ENCODE data around the gene RBMS3.
"Not testable (repeated sequence)": the region's sequence is repeated elsewhere in the genome, so short reads cannot be mapped to it uniquely, and the experiment has no call there.

Gene RBMS3

GRCh38 chr3:29764603-29765254, 483.9 kb downstream of the RBMS3 start:
- H3K9me3 Mint-ChIP-seq (ENCODE audit: low read depth): no peaks in the 10 kb centered on the region
- H3K27me3 Mint-ChIP-seq: peaks cover 3% of the 10 kb centered on the region
- no peaks in the 10 kb centered on the region for H3K36me3 Mint-ChIP-seq
- no peak overlapping the region for H3K27ac Mint-ChIP-seq
- no peaks in the 10 kb centered on the region for H3K4me1 Mint-ChIP-seq (ENCODE audit: low read depth)
- H3K4me3 Mint-ChIP-seq: no peak overlapping the region

- H3K27ac Mint-ChIP-seq: no peak overlapping the region
- H3K9me3 Mint-ChIP-seq (ENCODE audit: low read depth): no peaks in the 10 kb centered on the region
- H3K4me3 Mint-ChIP-seq: no peak overlapping the region
- no peaks in the 10 kb centered on the region for H3K4me1 Mint-ChIP-seq (ENCODE audit: low read depth)
- no peaks in the 10 kb centered on the region for H3K36me3 Mint-ChIP-seq
- peaks cover 5% of the 10 kb centered on the region for H3K27me3 Mint-ChIP-seq
Observed at GRCh38 chr3:29771602-29772001, 490.7 kb downstream of the RBMS3 start.

GRCh38 chr3:29772436-29772835, 491.6 kb downstream of the RBMS3 start:
- no peak overlapping the region for H3K27ac Mint-ChIP-seq
- H3K36me3 Mint-ChIP-seq: no peaks in the 10 kb centered on the region
- peaks cover 5% of the 10 kb centered on the region for H3K27me3 Mint-ChIP-seq
- no peak overlapping the region for H3K4me3 Mint-ChIP-seq
- no peaks in the 10 kb centered on the region for H3K9me3 Mint-ChIP-seq (ENCODE audit: low read depth)
- H3K4me1 Mint-ChIP-seq (ENCODE audit: low read depth): no peaks in the 10 kb centered on the region

GRCh38 chr3:29773481-29773880, 492.6 kb downstream of the RBMS3 start:
- Mint-ChIP-seq H3K36me3 (no peaks in the 10 kb centered on the region), H3K27ac (no peak overlapping the region), H3K27me3 (peaks cover 5% of the 10 kb centered on the region), H3K4me3 (no peak overlapping the region), H3K4me1 (ENCODE audit: low read depth) (no peaks in the 10 kb centered on the region), H3K9me3 (ENCODE audit: low read depth) (no peaks in the 10 kb centered on the region)

GRCh38 chr3:29775340-29775739, 494.5 kb downstream of the RBMS3 start:
- Mint-ChIP-seq H3K36me3 (no peaks in the 10 kb centered on the region), H3K27ac (no peak overlapping the region)

GRCh38 chr3:29777869-29778268, 497.0 kb downstream of the RBMS3 start:
- peaks cover 12% of the 10 kb centered on the region for H3K27me3 Mint-ChIP-seq
- H3K9me3 Mint-ChIP-seq (ENCODE audit: low read depth): peaks cover 6% of the 10 kb centered on the region
- no peak overlapping the region for H3K4me3 Mint-ChIP-seq
- H3K27ac Mint-ChIP-seq: no peak overlapping the region
- no peaks in the 10 kb centered on the region for H3K4me1 Mint-ChIP-seq (ENCODE audit: low read depth)
- H3K36me3 Mint-ChIP-seq: no peaks in the 10 kb centered on the region

More at GRCh38 chr3:29775340-29775739, 494.5 kb downstream of the RBMS3 start:
- H3K27me3 Mint-ChIP-seq: peaks cover 7% of the 10 kb centered on the region
- H3K9me3 Mint-ChIP-seq (ENCODE audit: low read depth): no peaks in the 10 kb centered on the region
- no peak overlapping the region for H3K4me3 Mint-ChIP-seq
- no peaks in the 10 kb centered on the region for H3K4me1 Mint-ChIP-seq (ENCODE audit: low read depth)

GRCh38 chr3:29789686-29790085, 508.8 kb downstream of the RBMS3 start:
- Mint-ChIP-seq H3K9me3 (ENCODE audit: low read depth) (no peaks in the 10 kb centered on the region), H3K27me3 (peaks cover 6% of the 10 kb centered on the region), H3K4me3 (no peak overlapping the region), H3K27ac (no peak overlapping the region), H3K36me3 (no peaks in the 10 kb centered on the region), H3K4me1 (ENCODE audit: low read depth) (no peaks in the 10 kb centered on the region)

- no peaks in the 10 kb centered on the region for H3K4me1 Mint-ChIP-seq (ENCODE audit: low read depth)
- H3K9me3 Mint-ChIP-seq (ENCODE audit: low read depth): no peaks in the 10 kb centered on the region
- no peak overlapping the region for H3K4me3 Mint-ChIP-seq
- H3K27ac Mint-ChIP-seq: no peak overlapping the region
- H3K36me3 Mint-ChIP-seq: no peaks in the 10 kb centered on the region
- H3K27me3 Mint-ChIP-seq: no peaks in the 10 kb centered on the region
Observed at GRCh38 chr3:29796808-29797207, 515.9 kb downstream of the RBMS3 start.

- no peaks in the 10 kb centered on the region for H3K27me3 Mint-ChIP-seq
- H3K4me3 Mint-ChIP-seq: no peak overlapping the region
- H3K27ac Mint-ChIP-seq: no peak overlapping the region
- H3K4me1 Mint-ChIP-seq (ENCODE audit: low read depth): no peaks in the 10 kb centered on the region
- H3K36me3 Mint-ChIP-seq: no peaks in the 10 kb centered on the region
- H3K9me3 Mint-ChIP-seq (ENCODE audit: low read depth): no peaks in the 10 kb centered on the region
Observed at GRCh38 chr3:29802057-29802456, 521.2 kb downstream of the RBMS3 start.

- no peak overlapping the region for H3K27ac Mint-ChIP-seq
- no peaks in the 10 kb centered on the region for H3K36me3 Mint-ChIP-seq
Observed at GRCh38 chr3:29804044-29804443, 523.2 kb downstream of the RBMS3 start.

GRCh38 chr3:29805757-29806156, 524.9 kb downstream of the RBMS3 start:
- Mint-ChIP-seq H3K36me3 (no peaks in the 10 kb centered on the region), H3K27me3 (peaks cover 1% of the 10 kb centered on the region), H3K27ac (no peak overlapping the region), H3K4me1 (ENCODE audit: low read depth) (no peaks in the 10 kb centered on the region), H3K9me3 (ENCODE audit: low read depth) (no peaks in the 10 kb centered on the region), H3K4me3 (no peak overlapping the region)

More at GRCh38 chr3:29804044-29804443, 523.2 kb downstream of the RBMS3 start:
- Mint-ChIP-seq H3K4me3 (no peak overlapping the region), H3K27me3 (peaks cover 1% of the 10 kb centered on the region), H3K9me3 (ENCODE audit: low read depth) (no peaks in the 10 kb centered on the region), H3K4me1 (ENCODE audit: low read depth) (no peaks in the 10 kb centered on the region)

GRCh38 chr3:29808324-29808723, 527.5 kb downstream of the RBMS3 start:
- not testable (repeated sequence) for H3K4me3 Mint-ChIP-seq; H3K9me3 Mint-ChIP-seq (ENCODE audit: low read depth); H3K36me3 Mint-ChIP-seq; H3K27me3 Mint-ChIP-seq; H3K27ac Mint-ChIP-seq; H3K4me1 Mint-ChIP-seq (ENCODE audit: low read depth)

GRCh38 chr3:29822071-29822470, 541.2 kb downstream of the RBMS3 start:
- peaks cover 4% of the 10 kb centered on the region for H3K27me3 Mint-ChIP-seq
- H3K27ac Mint-ChIP-seq: no peak overlapping the region
- H3K36me3 Mint-ChIP-seq: no peaks in the 10 kb centered on the region
- H3K4me1 Mint-ChIP-seq (ENCODE audit: low read depth): no peaks in the 10 kb centered on the region
- no peak overlapping the region for H3K4me3 Mint-ChIP-seq
- no peaks in the 10 kb centered on the region for H3K9me3 Mint-ChIP-seq (ENCODE audit: low read depth)

GRCh38 chr3:29823233-29823632, 542.4 kb downstream of the RBMS3 start:
- no peaks in the 10 kb centered on the region for H3K4me1 Mint-ChIP-seq (ENCODE audit: low read depth)
- no peaks in the 10 kb centered on the region for H3K9me3 Mint-ChIP-seq (ENCODE audit: low read depth)
- peaks cover 4% of the 10 kb centered on the region for H3K27me3 Mint-ChIP-seq
- no peak overlapping the region for H3K27ac Mint-ChIP-seq
- H3K4me3 Mint-ChIP-seq: no peak overlapping the region
- H3K36me3 Mint-ChIP-seq: no peaks in the 10 kb centered on the region

- no peak overlapping the region for H3K4me3 Mint-ChIP-seq
- H3K27ac Mint-ChIP-seq: no peak overlapping the region
- peaks cover 5% of the 10 kb centered on the region for H3K27me3 Mint-ChIP-seq
- no peaks in the 10 kb centered on the region for H3K4me1 Mint-ChIP-seq (ENCODE audit: low read depth)
- no peaks in the 10 kb centered on the region for H3K9me3 Mint-ChIP-seq (ENCODE audit: low read depth)
- no peaks in the 10 kb centered on the region for H3K36me3 Mint-ChIP-seq
Observed at GRCh38 chr3:29826712-29827111, 545.8 kb downstream of the RBMS3 start.

GRCh38 chr3:29827756-29828155, 546.9 kb downstream of the RBMS3 start:
- Mint-ChIP-seq H3K4me3 (no peak overlapping the region), H3K27ac (no peak overlapping the region), H3K27me3 (peaks cover 5% of the 10 kb centered on the region), H3K4me1 (ENCODE audit: low read depth) (no peaks in the 10 kb centered on the region), H3K36me3 (no peaks in the 10 kb centered on the region), H3K9me3 (ENCODE audit: low read depth) (no peaks in the 10 kb centered on the region)
